ENCODE measurements around the gene SORT1.

GRCh38 chr1:109434484-109434883, 36.8 kb upstream of the SORT1 start:
- no peak for TF ChIP-seq CTCF (IDR thresholded peaks at IDR 0.05; ENCODE audit: low read depth, low read length, missing input control)
- no peak for TF ChIP-seq GABPA (IDR thresholded peaks at IDR 0.05 in 1 of 2, conservative IDR thresholded peaks at IDR 0.05 in 1 of 2)
- no peak for TF ChIP-seq HNF4G (IDR thresholded peaks at IDR 0.05)
- no peak for TF ChIP-seq REST (IDR thresholded peaks at IDR 0.05)
- no peak for TF ChIP-seq TAF1 (conservative IDR thresholded peaks at IDR 0.05)
- TF ChIP-seq JUND (IDR thresholded peaks at IDR 0.05), result no peak
- TF ChIP-seq SP1 (IDR thresholded peaks at IDR 0.05), result no peak

Data from liver (tissue), 3 donors.